K562 (cell line): ENCODE measurements around the gene CPEB1. TPM values are rescaled to one million over a fixed set of nuclear protein-coding genes. Genes with fewer than 3 reads are reported as not detected.

Experiments
- ATF4 ChIP-seq: fragments of 450-650 bp; formaldehyde crosslinking; IDR thresholded peaks from 2 replicates; pipeline ENCODE4 v1.4.0; 2022; ENCODE audit warnings: mild to moderate bottlenecking, moderate library complexity
- BRF2 ChIP-seq: IDR thresholded peaks from 3 replicates; pipeline ENCODE4 v1.6.1; 2011; ENCODE audit warnings: borderline replicate concordance, mild to moderate bottlenecking; ENCODE audit not compliant: insufficient read length, insufficient read depth
- CSDE1 ChIP-seq, 2 experiments: fragments of 450-650 bp; IDR thresholded peaks; 2 replicates each; pipeline ENCODE4 v1.6.1; 2016; ENCODE audit warnings: mild to moderate bottlenecking in 1 of 2
- CXXC5 ChIP-seq: fragments of 250-450 bp; sonication (Bioruptor Pico); IDR thresholded peaks from 2 replicates; pipeline ENCODE4 v1.8.0; 2022; ENCODE audit warnings: inconsistent platforms, mild to moderate bottlenecking, moderate library complexity
- DDX20 ChIP-seq: fragments of 450-650 bp; IDR thresholded peaks from 2 replicates; pipeline ENCODE4 v1.6.1; 2016; ENCODE audit warnings: missing genetic modification characterization, low read depth, mild to moderate bottlenecking, missing compliant biosample characterization, moderate library complexity
- ELF4 ChIP-seq: fragments of 450-650 bp; formaldehyde crosslinking; IDR thresholded peaks from 2 replicates; pipeline ENCODE4 v1.4.0; 2022; ENCODE audit warnings: missing genetic modification characterization
- GABPA ChIP-seq: fragments of 200-800 bp; sonication (Bioruptor generic); conservative IDR thresholded peaks from 2 replicates; pipeline ENCODE4 v1.6.1; 2016; ENCODE audit warnings: low read depth, missing genetic modification characterization, missing compliant biosample characterization
- HLTF ChIP-seq: fragments of 450-650 bp; IDR thresholded peaks from 2 replicates; pipeline ENCODE4 v1.6.1; 2016
- MAFF ChIP-seq: IDR thresholded peaks from 2 replicates; pipeline ENCODE4 v1.6.1; 2012; ENCODE audit warnings: low read length, improper control_type of control experiment
- MYC ChIP-seq, 2 experiments: fragments of 250-450 bp in 1 of 2; sonication (Bioruptor Pico) in 1 of 2; IDR thresholded peaks; 2 replicates each; pipeline versions ENCODE4 v1.5.1 to v1.6.1; 2012 to 2021; ENCODE audit warnings: low read depth in 2 of 2, borderline replicate concordance in 1 of 2, improper control_type of control experiment in 1 of 2, low read length in 1 of 2, mild to moderate bottlenecking in 1 of 2, moderate library complexity in 1 of 2
- NCOA2 ChIP-seq, 2 experiments: fragments of 450-650 bp; IDR thresholded peaks; 2 replicates each; pipeline ENCODE4 v1.6.1; 2018; ENCODE audit warnings: mild to moderate bottlenecking in 2 of 2, moderate library complexity in 1 of 2; ENCODE audit not compliant: partially characterized antibody in 2 of 2
- NR2C2 ChIP-seq, 2 experiments: fragments of 200-800 bp in 1 of 2; sonication (Bioruptor generic) in 1 of 2; sonication (generic) in 1 of 2; formaldehyde crosslinking in 1 of 2; IDR thresholded peaks; 2 replicates each; pipeline versions ENCODE4 v1.6.1 to v1.8.0; 2016 to 2022; ENCODE audit warnings: mild to moderate bottlenecking in 1 of 2, missing compliant biosample characterization in 1 of 2, missing genetic modification characterization in 1 of 2, missing genetic modification reagents in 1 of 2
- RBFOX2 ChIP-seq: fragments of 200-400 bp; formaldehyde crosslinking; IDR thresholded peaks from 2 replicates; pipeline ENCODE4 v1.6.1; 2017; ENCODE audit warnings: low read depth, mild to moderate bottlenecking, low read length, moderate library complexity
- SOX6 ChIP-seq: fragments of 450-650 bp; IDR thresholded peaks from 2 replicates; pipeline ENCODE4 v1.6.1; 2014; ENCODE audit warnings: mild to moderate bottlenecking
- TEAD1 ChIP-seq, 2 experiments: fragments of 450-650 bp in 1 of 2; sonication (generic) in 1 of 2; formaldehyde crosslinking; IDR thresholded peaks; 2 replicates each; pipeline versions ENCODE4 v1.4.0 to v1.8.0; 2020 to 2022; ENCODE audit warnings: mild to moderate bottlenecking in 2 of 2, missing genetic modification reagents in 1 of 2
- TRIM28 ChIP-seq: fragments of 450-650 bp; IDR thresholded peaks from 2 replicates; pipeline ENCODE4 v1.6.1; 2017
- WHSC1 ChIP-seq: IDR thresholded peaks from one replicate; pipeline ENCODE4 v1.6.1; 2012; ENCODE audit warnings: low read length, control low read depth, inconsistent platforms
- ZBTB2 ChIP-seq: fragments of 450-650 bp; IDR thresholded peaks from 2 replicates; pipeline ENCODE4 v1.6.1; 2016; ENCODE audit warnings: antibody characterized with exemption
- ZBTB26 ChIP-seq: fragments of 450-650 bp; formaldehyde crosslinking; IDR thresholded peaks from 2 replicates; pipeline ENCODE4 v1.4.0; 2022; ENCODE audit warnings: missing genetic modification characterization
- ZFP36 ChIP-seq: fragments of 150-350 bp; IDR thresholded peaks from 2 replicates; pipeline ENCODE4 v1.6.1; 2018; ENCODE audit warnings: low read length, low read depth; ENCODE audit not compliant: partially characterized antibody
- ZNF175 ChIP-seq: fragments of 200-800 bp; sonication (Bioruptor generic); IDR thresholded peaks from 2 replicates; pipeline ENCODE4 v1.6.1; 2016; ENCODE audit warnings: low read depth, mild to moderate bottlenecking, missing genetic modification characterization, missing compliant biosample characterization
- ZNF197 ChIP-seq: fragments of 200-800 bp; sonication (Bioruptor generic); IDR thresholded peaks from 2 replicates; pipeline ENCODE4 v1.6.1; 2016; ENCODE audit warnings: low read depth, missing genetic modification characterization, missing compliant biosample characterization
- ZNF75A ChIP-seq: fragments of 450-650 bp; formaldehyde crosslinking; IDR thresholded peaks from 2 replicates; pipeline ENCODE4 v1.4.0; 2020; ENCODE audit warnings: mild to moderate bottlenecking
- polyA plus RNA-seq, 8 experiments: library from polyadenylated mRNA; depleted of rRNA in 4 of 8; stranded (reverse) in 5 of 8; unstranded in 3 of 8; fragments of >200 nt; fragmentation: Nextera tagmentation in 2 of 8; fragmentation: Illumina TruSeq in 1 of 8; extraction: Ambion mirVana in 2 of 8; extraction: Trizol in 1 of 8; gene quantifications; 2 replicates each; pipeline versions ENCODE4 v1.2.1 to v1.2.3, GENCODE V29; 2011 to 2014; ENCODE audit warnings: inconsistent platforms in 1 of 8, missing spikeins in 1 of 8
- total RNA-seq, 7 experiments: library from RNA; depleted of rRNA in 6 of 7; stranded (reverse); fragments of >200 nt in 6 of 7; fragmentation: Illumina TruSeq in 2 of 7; extraction: Trizol in 2 of 7; gene quantifications; 2 replicates each; pipeline versions ENCODE4 v1.2.1 to v1.2.3, GENCODE V29; 2011 to 2021; ENCODE audit warnings: low replicate concordance in 1 of 7

Gene CPEB1
- total and polyA plus RNA-seq, 9 of the 15 experiments (the other 6 are each of a cell fraction or from before 2014, with no cell fraction given), result 2.2 to 13.4 (median 9.7) TPM

GRCh38 chr15:82549199-82549665, 97.9 kb downstream of the CPEB1 start (continued):
- 0 out of 2 replicates have a peak, but pooled peaks have one; percentile 44 for TF ChIP-seq ZNF197 (CRISPR knock-in tag)
- TF ChIP-seq BRF2, result no peak
- peak; percentile 74; the same call in 1 of the 2 replicates for TF ChIP-seq ZNF75A (CRISPR knock-in tag)
- TF ChIP-seq GABPA (tag), result no peak
- no peak for TF ChIP-seq ZBTB26 (CRISPR knock-in tag)
- no peak for TF ChIP-seq ZNF175 (CRISPR knock-in tag)
- no peak for TF ChIP-seq TRIM28
- no peak for TF ChIP-seq NR2C2 (CRISPR knock-in tag; IDR thresholded peaks at IDR 0.05)
- peak; percentile 7; the same call in 1 of the 2 replicates for TF ChIP-seq NR2C2 (tag; IDR thresholded peaks at IDR 0.05)
- TF ChIP-seq DDX20 (tag), result no peak
- TF ChIP-seq CSDE1 (IDR thresholded peaks at IDR 0.05), result no peak
- peak in 1 of 2 experiments; percentile 29; a peak in 1 of 4 replicates for TF ChIP-seq TEAD1 (CRISPR knock-in tag; IDR thresholded peaks at IDR 0.05)
- 0 out of 2 replicates have a peak, but pooled peaks have one; percentile 23 for TF ChIP-seq SOX6
- TF ChIP-seq CXXC5 (CRISPR knock-in tag), result 0 out of 2 replicates have a peak, but pooled peaks have one; percentile 28
- peak; percentile 71 for TF ChIP-seq ATF4
- no peak for TF ChIP-seq RBFOX2
- TF ChIP-seq ZBTB2, result no peak
- TF ChIP-seq HLTF, result no peak
- 0 out of 2 replicates have a peak, but pooled peaks have one; percentile 4 for TF ChIP-seq ELF4 (CRISPR knock-in tag)
- TF ChIP-seq MAFF, result no peak
- TF ChIP-seq WHSC1, result no peak
- TF ChIP-seq ZFP36, result no peak
- TF ChIP-seq NCOA2 (IDR thresholded peaks at IDR 0.05; ENCODE audit: partially characterized antibody in 2 of 2), result no peak
- TF ChIP-seq MYC (IDR thresholded peaks at IDR 0.05; ENCODE audit: low read depth, low read length), result peak; percentile 18; the same call in 1 of the 2 replicates
- TF ChIP-seq MYC (CRISPR knock-in tag; IDR thresholded peaks at IDR 0.05; ENCODE audit: borderline replicate concordance, low read depth), result peak; percentile 45; the same call in 1 of the 2 replicates
